Suprapubic skin (tissue), 4 donors: ENCODE data around the gene OR52A5.

Experiments
- CTCF ChIP-seq, 2 donors: fragments of 200-600 bp in 1 of 2; fragments of 450-650 bp in 1 of 2; sonication (generic) in 1 of 2; IDR thresholded peaks; one replicate each; pipeline ENCODE4 v1.5.1; 2016 to 2019; ENCODE audit warnings: antibody characterized with exemption in 2 of 2, mild to moderate bottlenecking in 1 of 2, moderate library complexity in 1 of 2
- POLR2A ChIP-seq, 2 donors: fragments of 450-650 bp; IDR thresholded peaks; one replicate each; pipeline ENCODE4 v1.6.1; 2017; ENCODE audit warnings: antibody characterized with exemption in 2 of 2, mild to moderate bottlenecking in 2 of 2, moderate library complexity in 2 of 2
- POLR2AphosphoS5 ChIP-seq, 3 donors: sonication (generic); formaldehyde crosslinking; IDR thresholded peaks; one replicate each; pipeline ENCODE4 v1.6.1; 2017; ENCODE audit warnings: antibody characterized with exemption in 3 of 3

- TF ChIP-seq CTCF (IDR thresholded peaks at IDR 0.05), result no peak
- TF ChIP-seq POLR2A (IDR thresholded peaks at IDR 0.05), result no peak
- TF ChIP-seq POLR2AphosphoS5 (IDR thresholded peaks at IDR 0.05), result no peak
Measured at GRCh38 chr11:5088556-5088955, 49.6 kb downstream of the OR52A5 start.
